GM12875 (cell line): ENCODE results near the gene TMPRSS4.

Experiments
- H3K4me3 ChIP-seq: one replicate; pipeline ENCODE4 v1.5.1; 2011; ENCODE audit warnings: low read depth, low read length, control low read depth
- TF ChIP-seq, protein P1 (sequence below): IDR thresholded peaks from 2 replicates; pipeline ENCODE4 v1.5.1; 2011; ENCODE audit warnings: low read depth, mild to moderate bottlenecking, control low read depth, inconsistent platforms, low read length, moderate library complexity, borderline replicate concordance; ENCODE audit not compliant: insufficient read depth

The TMPRSS4 gene

DNA sequence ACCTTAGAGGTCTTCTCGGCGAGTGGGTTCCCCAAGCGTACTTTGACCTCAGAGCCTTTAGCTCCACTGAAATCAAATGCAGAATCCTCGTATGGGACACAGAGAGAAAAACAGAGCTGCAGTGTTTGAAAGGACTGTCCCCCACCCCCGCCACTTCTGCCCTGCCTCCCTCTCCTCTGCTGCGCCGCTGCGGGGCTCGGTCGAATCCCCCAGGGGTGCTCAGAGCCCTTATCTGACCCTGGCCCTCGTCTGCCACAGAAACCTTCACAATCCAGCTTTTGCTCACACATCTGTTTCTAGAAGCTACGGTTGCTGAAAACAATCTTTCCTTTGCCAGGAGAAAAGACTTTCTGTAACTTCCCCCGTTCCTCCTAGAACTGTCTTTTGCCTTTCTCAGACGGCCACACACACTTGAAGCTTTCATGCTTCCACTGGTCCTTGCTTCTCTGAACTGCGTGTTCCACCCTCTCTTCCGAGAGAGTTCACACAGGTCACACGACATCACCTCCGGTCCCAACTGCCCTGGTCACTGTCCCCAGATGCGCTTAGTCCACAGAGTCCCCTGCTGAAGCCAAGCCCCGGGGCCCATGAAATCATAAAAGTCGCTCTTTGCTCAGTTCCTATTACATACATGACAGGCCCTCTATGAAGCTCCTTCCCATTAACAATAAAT lies 6.1 kb downstream of the TMPRSS4 start:
- TF ChIP-seq, protein P1, sequence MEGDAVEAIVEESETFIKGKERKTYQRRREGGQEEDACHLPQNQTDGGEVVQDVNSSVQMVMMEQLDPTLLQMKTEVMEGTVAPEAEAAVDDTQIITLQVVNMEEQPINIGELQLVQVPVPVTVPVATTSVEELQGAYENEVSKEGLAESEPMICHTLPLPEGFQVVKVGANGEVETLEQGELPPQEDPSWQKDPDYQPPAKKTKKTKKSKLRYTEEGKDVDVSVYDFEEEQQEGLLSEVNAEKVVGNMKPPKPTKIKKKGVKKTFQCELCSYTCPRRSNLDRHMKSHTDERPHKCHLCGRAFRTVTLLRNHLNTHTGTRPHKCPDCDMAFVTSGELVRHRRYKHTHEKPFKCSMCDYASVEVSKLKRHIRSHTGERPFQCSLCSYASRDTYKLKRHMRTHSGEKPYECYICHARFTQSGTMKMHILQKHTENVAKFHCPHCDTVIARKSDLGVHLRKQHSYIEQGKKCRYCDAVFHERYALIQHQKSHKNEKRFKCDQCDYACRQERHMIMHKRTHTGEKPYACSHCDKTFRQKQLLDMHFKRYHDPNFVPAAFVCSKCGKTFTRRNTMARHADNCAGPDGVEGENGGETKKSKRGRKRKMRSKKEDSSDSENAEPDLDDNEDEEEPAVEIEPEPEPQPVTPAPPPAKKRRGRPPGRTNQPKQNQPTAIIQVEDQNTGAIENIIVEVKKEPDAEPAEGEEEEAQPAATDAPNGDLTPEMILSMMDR = no peak
- no peak overlapping the region for H3K4me3 ChIP-seq

DNA sequence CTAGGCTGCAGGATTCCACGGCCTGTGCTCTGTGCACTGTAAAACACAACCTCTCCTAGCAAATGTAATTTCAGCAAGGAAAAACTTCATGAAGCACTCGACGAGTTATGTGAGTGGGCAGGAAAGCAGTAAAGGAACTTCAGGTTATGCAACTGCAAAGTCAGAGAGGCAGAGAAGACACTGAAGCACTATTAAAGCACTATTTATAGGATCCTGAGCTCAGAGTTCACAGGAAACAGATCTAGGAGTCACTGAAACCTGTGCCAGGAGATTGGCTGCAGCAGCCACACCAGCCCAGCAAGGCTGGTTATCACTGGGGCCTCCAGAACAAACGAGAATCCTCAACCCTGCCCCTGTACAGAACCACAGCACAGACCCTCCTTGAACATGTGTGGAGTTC lies 7.4 kb downstream of the TMPRSS4 start:
- TF ChIP-seq, protein P1 = no peak
- no peak overlapping the region for H3K4me3 ChIP-seq

DNA sequence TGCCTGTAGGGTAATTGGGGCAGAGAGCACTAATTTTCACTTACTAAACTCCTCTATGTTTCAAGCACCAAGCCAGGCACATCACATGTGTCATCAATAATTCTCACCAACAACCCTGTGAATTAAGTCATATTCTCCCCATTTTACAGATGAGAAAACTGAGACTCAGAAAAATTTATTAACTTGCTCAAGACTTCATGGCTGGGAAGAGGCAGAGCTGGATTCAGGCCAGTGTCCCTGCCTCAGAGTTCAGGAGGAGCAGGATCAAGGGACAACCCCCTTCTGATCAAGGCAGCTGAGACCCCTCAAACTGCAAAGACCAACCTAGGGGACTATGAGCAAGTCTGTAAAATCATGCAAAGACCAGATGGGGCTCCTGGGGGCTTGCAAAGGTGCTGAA lies 7.8 kb downstream of the TMPRSS4 start:
- TF ChIP-seq, protein P1 = no peak
- H3K4me3 ChIP-seq = no peak overlapping the region

DNA sequence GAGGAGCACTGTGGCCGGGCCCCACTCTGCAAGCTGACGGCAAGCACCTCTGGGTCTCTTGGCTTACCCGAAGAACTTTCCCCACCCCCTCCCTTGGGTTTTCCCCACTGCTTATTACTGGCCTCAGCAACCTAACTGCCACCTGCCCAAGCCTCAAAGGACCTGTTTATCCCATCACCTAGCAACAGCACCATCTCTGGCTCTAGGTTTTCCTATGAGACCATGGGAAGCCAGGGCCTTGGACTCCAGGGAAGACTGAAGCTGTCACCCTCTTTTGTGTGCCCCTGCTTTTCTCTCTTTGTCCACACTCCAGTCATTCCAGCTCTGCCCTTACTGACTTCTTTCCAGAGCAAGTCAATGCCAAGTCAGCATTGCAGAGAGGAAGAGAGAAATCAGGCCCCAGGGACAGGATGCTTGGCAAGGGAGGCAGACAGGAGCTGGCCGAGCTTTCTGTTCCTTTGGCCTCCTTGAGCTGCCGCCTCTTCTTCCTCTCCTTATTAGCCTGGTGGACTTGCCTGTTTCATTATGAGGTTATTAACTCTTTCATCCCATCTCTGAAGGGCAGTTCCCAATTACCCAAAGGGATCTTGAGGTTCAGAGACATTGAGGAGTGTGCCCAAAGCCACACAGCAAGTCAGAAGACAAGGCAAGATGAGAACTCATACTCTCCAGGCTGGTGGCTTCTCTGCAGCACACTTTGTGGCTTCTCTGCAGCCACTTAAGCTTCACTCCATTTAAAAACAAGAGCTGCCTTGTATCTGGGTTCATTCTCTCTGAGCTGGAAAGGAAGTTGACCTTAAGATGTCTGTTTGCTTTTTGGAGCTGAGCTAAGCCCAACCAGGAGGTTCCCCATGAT lies 10.3 kb downstream of the TMPRSS4 start, which contains the start of gene SMIM35:
SMIM35 (minus strand) TSS at position 51 of the 856 bp plus-strand sequence. CDS start 206 bp downstream, outside the sequence.
- no peak within 1 kb of the TSS for H3K4me3 ChIP-seq
- TF ChIP-seq, protein P1 = no peak

DNA sequence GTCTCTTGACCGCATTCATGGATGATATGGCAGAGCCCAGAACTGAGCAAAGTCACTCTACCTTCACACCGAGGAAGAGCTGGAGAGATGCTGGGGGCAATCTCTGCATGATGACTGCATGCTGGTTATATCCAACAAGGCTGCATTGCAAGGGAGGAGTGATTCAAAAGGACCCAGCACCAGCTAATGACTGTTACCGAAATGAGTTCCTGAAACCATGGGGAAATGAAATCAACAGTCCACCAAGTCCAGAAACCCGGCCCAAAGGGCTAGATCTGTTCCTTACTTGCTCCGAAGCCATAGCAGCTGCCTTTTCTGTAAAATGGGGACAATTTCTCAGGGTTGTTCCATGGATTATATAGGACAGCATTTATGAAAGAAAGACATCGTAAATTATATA lies 11.1 kb downstream of the TMPRSS4 start:
- TF ChIP-seq, protein P1 = no peak
- H3K4me3 ChIP-seq = no peak overlapping the region

DNA sequence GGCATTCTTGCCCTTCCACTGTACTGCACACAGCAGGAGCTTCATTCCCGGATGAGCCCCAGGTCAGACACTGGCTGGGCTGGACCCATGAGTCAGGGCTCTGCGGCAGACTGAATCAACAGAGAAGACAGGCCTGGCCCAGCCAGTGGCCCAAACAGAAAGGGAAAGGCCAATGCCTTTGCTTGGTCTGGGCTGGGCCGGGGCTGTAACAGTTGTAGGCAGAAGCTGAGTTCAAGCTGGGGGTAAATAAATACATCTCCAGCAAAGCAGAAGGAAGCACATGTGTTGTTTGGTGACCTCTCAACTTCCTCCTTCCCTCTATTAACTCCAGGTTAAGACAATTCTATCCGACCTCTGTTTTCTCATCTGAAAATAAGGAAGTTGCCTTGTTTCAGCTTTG lies 11.7 kb downstream of the TMPRSS4 start:
- TF ChIP-seq, protein P1 = no peak
- no peak overlapping the region for H3K4me3 ChIP-seq
